Dermis blood vessel endothelial cell (primary cell): ENCODE measurements around the gene PGA5. TPM values are rescaled to one million over a fixed set of nuclear protein-coding genes. Genes with fewer than 3 reads are reported as not detected.
"Not testable (repeated sequence)": the region's sequence is repeated elsewhere in the genome, so short reads cannot be mapped to it uniquely, and the experiment has no call there.

Source experiments
- DNase-seq: peaks from one replicate; pipeline ENCODE4 v3.0.0; 2010
- total RNA-seq: library from RNA; depleted of rRNA; stranded (reverse); fragments of >200 nt; gene quantifications from 2 replicates; pipeline ENCODE4 v1.2.3, GENCODE V29; 2014

PGA5 gene
- total RNA-seq: not detected in 2 replicates

- not testable (repeated sequence) for DNase-seq
Observed at GRCh38 chr11:61240875-61241274, at the start of gene PGA5. Gene PGA5 (plus strand): TSS chr11:61241175. CDS start chr11:61241227, 52 bp downstream.

GRCh38 chr11:61193596-61193995 is 47.4 kb upstream of the PGA5 start:
- DNase-seq: no peak

GRCh38 chr11:61194169-61194671 is 46.8 kb upstream of the PGA5 start:
- no peak for DNase-seq

- DNase-seq: no peak
Observed at GRCh38 chr11:61194981-61195695, 45.8 kb upstream of the PGA5 start.

- DNase-seq: no peak
Observed at GRCh38 chr11:61195719-61196118, 45.3 kb upstream of the PGA5 start.

GRCh38 chr11:61198361-61198760 is 42.6 kb upstream of the PGA5 start:
- DNase-seq: no peak

- no peak for DNase-seq
Observed at GRCh38 chr11:61198948-61199523, 41.9 kb upstream of the PGA5 start.

- DNase-seq: no peak
Observed at GRCh38 chr11:61201476-61201875, 39.5 kb upstream of the PGA5 start.

GRCh38 chr11:61202950-61203746 is 37.8 kb upstream of the PGA5 start, which contains the start of gene PGA3:
Gene PGA3 (plus strand): TSS chr11:61203515. CDS start chr11:61203565, 50 bp downstream.
- not testable (repeated sequence) for DNase-seq

- DNase-seq: not testable (repeated sequence)
Observed at GRCh38 chr11:61203873-61204272, 37.1 kb upstream of the PGA5 start.

GRCh38 chr11:61204502-61205059 is 36.4 kb upstream of the PGA5 start:
- not testable (repeated sequence) for DNase-seq

- DNase-seq: not testable (repeated sequence)
Observed at GRCh38 chr11:61207636-61208310, 33.2 kb upstream of the PGA5 start.

GRCh38 chr11:61210629-61211028 is 30.3 kb upstream of the PGA5 start:
- DNase-seq: not testable (repeated sequence)

- not testable (repeated sequence) for DNase-seq
Observed at GRCh38 chr11:61211327-61211952, 29.5 kb upstream of the PGA5 start.

GRCh38 chr11:61212202-61212601 is 28.8 kb upstream of the PGA5 start:
- not testable (repeated sequence) for DNase-seq

- DNase-seq: not testable (repeated sequence)
Observed at GRCh38 chr11:61213711-61214324, 27.2 kb upstream of the PGA5 start.

GRCh38 chr11:61218306-61218705 is 22.7 kb upstream of the PGA5 start:
- DNase-seq: not testable (repeated sequence)

GRCh38 chr11:61219016-61219415 is 22.0 kb upstream of the PGA5 start:
- DNase-seq: not testable (repeated sequence)

GRCh38 chr11:61222047-61222446 is 18.9 kb upstream of the PGA5 start, which contains the start of gene PGA4:
Gene PGA4 (plus strand): TSS chr11:61222347. CDS start chr11:61222401, 54 bp downstream.
- DNase-seq: not testable (repeated sequence)

- not testable (repeated sequence) for DNase-seq
Observed at GRCh38 chr11:61222692-61223091, 18.3 kb upstream of the PGA5 start.
